Measurements from ENCODE around the gene KCNIP1.

GRCh38 chr5:170750791-170751190 is 247.0 kb downstream of the KCNIP1 start:
- TF ChIP-seq GATA2 (IDR thresholded peaks at IDR 0.05; ENCODE audit: low read depth, low read length) (no peak), GATA3 (IDR thresholded peaks at IDR 0.05; ENCODE audit: low read depth, low read length) (no peak)

Data from SH-SY5Y (cell line).